Measurements from ENCODE around the gene SCO2.

SCO2 gene

DNA sequence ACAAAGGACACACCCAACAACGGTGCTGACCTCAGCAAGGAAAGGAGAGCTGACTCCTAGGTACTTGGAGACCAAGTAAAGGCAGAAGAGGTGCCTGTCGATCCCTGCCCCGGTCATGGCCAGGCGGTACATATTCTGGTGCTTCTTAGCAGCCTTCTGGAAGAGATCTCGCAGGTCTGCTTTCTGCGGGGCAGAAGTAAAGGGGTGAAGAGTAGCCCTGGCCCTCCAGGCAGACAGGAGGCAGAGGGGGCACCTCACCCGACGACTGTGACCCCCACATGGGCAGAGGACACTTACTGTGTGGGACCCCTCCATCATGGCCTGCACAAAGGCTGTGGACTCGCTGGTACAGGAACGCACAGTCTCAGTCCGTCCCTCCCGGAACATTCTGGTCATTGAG lies 45.5 kb upstream of the SCO2 start:
- ChIA-PET POLR2A (no interaction called here), CTCF (interaction anchor here (1.0 to 3.0 kb wide), 3 partner anchors 7 to 50 kb away, joined by 3 to 14 read pairs (median 4); partner anchors contain the start of gene SYCE3)
- no peak for DNase-seq
- Histone ChIP-seq H3K27me3 (replicated peaks in 2 of 5; ENCODE audit: control insufficient read depth in 4 of 5, insufficient read depth in 5 of 5, low read length in 4 of 5) (no peaks in the 10 kb centered on the region), H3K4me1 (ENCODE audit: control extremely low read depth in 1 of 4, control insufficient read depth in 4 of 4, insufficient read depth in 4 of 4, low read length in 3 of 4) (no peaks in the 10 kb centered on the region), H3K36me3 (ENCODE audit: control insufficient read depth in 4 of 4, insufficient read depth in 4 of 4, low read length in 3 of 4) (peaks cover 0 to 63% (median 26%) of the 10 kb centered on the region in 4 experiments), H3K4me3 (ENCODE audit: control insufficient read depth in 1 of 7, extremely low read depth in 1 of 7, insufficient read depth in 4 of 7, low read depth in 2 of 7, low read length in 6 of 7) (no peak overlapping the region), H3K9me3 (ENCODE audit: control extremely low read depth in 1 of 5, control insufficient read depth in 4 of 5, insufficient read depth in 2 of 5, low read depth in 1 of 5, low read length in 4 of 5) (no peaks in the 10 kb centered on the region), H3K27ac (ENCODE audit: insufficient read depth in 1 of 2, low read depth in 1 of 2, low read length in 2 of 2, poor library complexity in 1 of 2, severe bottlenecking in 2 of 2) (no peak overlapping the region)
- 98% methylated on average over 12 of the region's 12 CpGs for WGBS (ENCODE audit: insufficient coverage)

DNA sequence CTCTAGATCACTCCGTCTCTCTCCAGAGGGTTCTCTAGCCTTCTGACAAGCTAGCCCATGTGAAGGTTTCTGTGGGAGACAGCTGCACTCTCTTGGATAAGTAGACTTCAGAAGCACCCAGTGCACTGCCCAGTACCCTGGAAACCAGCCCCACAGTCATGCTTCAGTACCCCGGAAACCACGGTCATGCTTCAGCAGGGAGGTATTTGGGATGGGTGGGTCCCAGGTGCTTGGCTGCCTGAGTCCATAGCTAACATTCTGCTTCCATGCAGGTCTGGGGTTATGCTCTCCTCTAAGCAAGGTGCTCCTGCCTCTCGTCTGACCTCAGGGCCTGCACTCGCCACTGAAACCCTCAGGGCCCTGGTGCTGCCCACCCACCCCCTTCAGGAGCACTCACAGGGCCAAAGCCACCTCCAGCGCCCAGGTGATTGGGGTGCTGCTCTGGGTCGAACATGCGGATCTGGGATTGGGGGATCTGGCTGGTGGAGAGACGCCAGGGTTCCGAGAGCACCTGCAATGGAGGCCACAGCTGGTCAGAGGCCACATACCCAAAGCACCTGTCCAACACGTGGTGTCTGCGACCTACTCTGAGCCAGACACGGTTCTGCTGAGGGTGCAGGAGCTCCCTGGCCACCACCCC lies 44.6 kb upstream of the SCO2 start:
- no peak for DNase-seq
- Histone ChIP-seq H3K36me3 (ENCODE audit: control insufficient read depth in 4 of 4, insufficient read depth in 4 of 4, low read length in 3 of 4) (peaks cover 0 to 57% (median 26%) of the 10 kb centered on the region in 4 experiments), H3K4me1 (ENCODE audit: control extremely low read depth in 1 of 4, control insufficient read depth in 4 of 4, insufficient read depth in 4 of 4, low read length in 3 of 4) (no peaks in the 10 kb centered on the region), H3K4me3 (ENCODE audit: control insufficient read depth in 1 of 7, extremely low read depth in 1 of 7, insufficient read depth in 4 of 7, low read depth in 2 of 7, low read length in 6 of 7) (no peak overlapping the region), H3K27me3 (replicated peaks in 2 of 5; ENCODE audit: control insufficient read depth in 4 of 5, insufficient read depth in 5 of 5, low read length in 4 of 5) (no peaks in the 10 kb centered on the region), H3K27ac (ENCODE audit: insufficient read depth in 1 of 2, low read depth in 1 of 2, low read length in 2 of 2, poor library complexity in 1 of 2, severe bottlenecking in 2 of 2) (no peak overlapping the region), H3K9me3 (ENCODE audit: control extremely low read depth in 1 of 5, control insufficient read depth in 4 of 5, insufficient read depth in 2 of 5, low read depth in 1 of 5, low read length in 4 of 5) (no peaks in the 10 kb centered on the region)
- ChIA-PET CTCF (interaction anchor here (1.0 kb wide), 1 partner anchor 32 kb away, joined by 3 read pairs; no protein-coding TSS in a partner anchor), POLR2A (interaction anchor here (1.0 kb wide), 1 partner anchor 12 kb away, joined by 3 read pairs; the partner anchor contains the start of gene CHKB)
- 98% methylated on average over 9 of the region's 13 CpGs for WGBS (ENCODE audit: insufficient coverage)

DNA sequence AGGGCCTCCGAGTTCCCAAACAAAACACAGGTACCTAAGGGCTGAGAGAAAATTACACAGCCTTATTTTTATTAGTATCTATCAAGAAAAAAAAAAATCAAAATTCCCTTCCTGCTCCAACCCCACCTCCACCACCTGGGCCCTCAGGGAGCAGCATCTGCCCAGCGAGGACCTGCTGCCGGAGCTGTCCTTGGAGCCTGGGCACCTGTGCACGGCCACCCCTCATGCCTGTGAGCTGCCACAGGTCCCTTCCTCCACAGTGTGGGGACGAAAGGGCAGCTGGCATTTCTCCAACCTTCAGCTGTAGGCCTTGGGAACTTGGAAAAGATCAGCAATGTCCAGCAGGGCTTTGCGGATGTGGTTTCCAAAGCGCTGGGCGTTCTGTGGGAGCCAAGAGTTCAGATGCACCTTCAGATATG lies 43.7 kb upstream of the SCO2 start:
- H3K36me3 ChIP-seq (ENCODE audit: control insufficient read depth in 4 of 4, insufficient read depth in 4 of 4, low read length in 3 of 4): peaks cover 0 to 54% (median 24%) of the 10 kb centered on the region in 4 experiments
- DNase-seq: no peak
- no peaks in the 10 kb centered on the region for H3K9me3 ChIP-seq (ENCODE audit: control extremely low read depth in 1 of 5, control insufficient read depth in 4 of 5, insufficient read depth in 2 of 5, low read depth in 1 of 5, low read length in 4 of 5)
- no peaks in the 10 kb centered on the region for H3K27me3 ChIP-seq (replicated peaks in 2 of 5; ENCODE audit: control insufficient read depth in 4 of 5, insufficient read depth in 5 of 5, low read length in 4 of 5)
- CTCF ChIA-PET: interaction anchor here (1.2 kb wide), 1 partner anchor 43 kb away, joined by 3 read pairs; the partner anchor contains the start of gene SCO2
- peaks cover 0 to under 1% (median 0%) of the 10 kb centered on the region in 4 experiments for H3K4me1 ChIP-seq (ENCODE audit: control extremely low read depth in 1 of 4, control insufficient read depth in 4 of 4, insufficient read depth in 4 of 4, low read length in 3 of 4)
- POLR2A ChIA-PET: interaction anchor here (1.0 kb wide), 1 partner anchor 13 kb away, joined by 3 read pairs; the partner anchor contains the start of gene CHKB
- no peak overlapping the region for H3K4me3 ChIP-seq (ENCODE audit: control insufficient read depth in 1 of 7, extremely low read depth in 1 of 7, insufficient read depth in 4 of 7, low read depth in 2 of 7, low read length in 6 of 7)
- 96% methylated on average over 7 of the region's 8 CpGs for WGBS (ENCODE audit: insufficient coverage)
- H3K27ac ChIP-seq (ENCODE audit: insufficient read depth in 1 of 2, low read depth in 1 of 2, low read length in 2 of 2, poor library complexity in 1 of 2, severe bottlenecking in 2 of 2): no peak overlapping the region

DNA sequence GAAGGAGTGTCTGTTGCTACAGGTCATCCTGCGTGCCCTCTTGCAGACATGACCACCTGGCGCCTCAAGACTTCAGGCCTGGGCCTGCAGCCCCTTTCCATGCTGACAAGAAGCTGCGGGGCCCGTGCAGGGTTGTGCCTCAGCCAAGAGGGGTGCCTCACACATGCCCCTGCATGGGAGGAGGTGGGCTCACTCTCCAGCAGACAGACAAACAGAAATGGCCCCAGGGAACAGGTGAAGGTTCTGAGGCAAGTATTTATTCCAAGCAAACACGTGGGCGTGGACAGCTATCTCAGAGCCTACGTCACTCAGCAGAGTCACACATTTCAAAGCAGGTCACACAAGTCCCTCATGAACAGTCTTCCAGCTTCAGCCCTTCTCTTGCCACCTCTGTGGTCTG lies 43.2 kb upstream of the SCO2 start:
- H3K4me1 ChIP-seq (ENCODE audit: control extremely low read depth in 1 of 4, control insufficient read depth in 4 of 4, insufficient read depth in 4 of 4, low read length in 3 of 4): peaks cover 0 to 4% (median 2%) of the 10 kb centered on the region in 4 experiments
- no peaks in the 10 kb centered on the region for H3K9me3 ChIP-seq (ENCODE audit: control extremely low read depth in 1 of 5, control insufficient read depth in 4 of 5, insufficient read depth in 2 of 5, low read depth in 1 of 5, low read length in 4 of 5)
- ChIA-PET CTCF (interaction anchor here (0.6 to 1.2 kb wide), 3 partner anchors 24 to 45 kb away, joined by 3 read pairs; partner anchors contain the start of gene SCO2), POLR2A (no interaction called here)
- H3K27ac ChIP-seq (ENCODE audit: insufficient read depth in 1 of 2, low read depth in 1 of 2, low read length in 2 of 2, poor library complexity in 1 of 2, severe bottlenecking in 2 of 2): no peak overlapping the region
- no peak for DNase-seq
- peaks cover 0 to 2% (median 0%) of the 10 kb centered on the region in 5 experiments for H3K27me3 ChIP-seq (replicated peaks in 2 of 5; ENCODE audit: control insufficient read depth in 4 of 5, insufficient read depth in 5 of 5, low read length in 4 of 5)
- peaks cover 0 to 50% (median 23%) of the 10 kb centered on the region in 4 experiments for H3K36me3 ChIP-seq (ENCODE audit: control insufficient read depth in 4 of 4, insufficient read depth in 4 of 4, low read length in 3 of 4)
- no peak overlapping the region for H3K4me3 ChIP-seq (ENCODE audit: control insufficient read depth in 1 of 7, extremely low read depth in 1 of 7, insufficient read depth in 4 of 7, low read depth in 2 of 7, low read length in 6 of 7)
- WGBS (ENCODE audit: insufficient coverage): 100% methylated on average over 4 of the region's 7 CpGs

DNA sequence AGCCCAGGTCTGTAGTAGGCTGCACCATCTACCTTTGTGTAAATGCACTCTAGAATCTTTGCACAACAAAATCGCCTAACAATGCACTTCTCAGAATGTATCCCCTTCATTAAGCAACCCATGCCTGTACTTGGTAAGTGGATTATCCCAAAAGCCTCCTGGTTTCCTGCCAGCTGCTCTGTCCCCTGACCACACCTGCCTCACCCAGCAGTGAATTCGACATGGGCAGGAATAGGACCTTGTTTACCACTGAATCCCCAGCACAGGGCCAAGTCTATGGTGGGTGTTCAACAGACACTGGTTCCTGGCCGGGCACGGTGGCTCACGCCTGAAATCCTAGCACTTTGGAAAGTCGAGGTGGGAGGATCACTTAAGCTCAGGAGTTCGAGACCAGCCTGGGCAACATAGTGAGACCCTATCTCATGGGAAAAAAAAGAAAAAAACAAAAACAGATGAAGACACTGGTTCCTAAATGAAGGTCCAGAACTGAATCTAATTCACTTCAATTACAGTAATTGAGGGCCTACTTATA lies 42.4 kb upstream of the SCO2 start:
- Histone ChIP-seq H3K27me3 (replicated peaks in 2 of 5; ENCODE audit: control insufficient read depth in 4 of 5, insufficient read depth in 5 of 5, low read length in 4 of 5) (peaks cover 0 to 5% (median 0%) of the 10 kb centered on the region in 5 experiments), H3K4me3 (ENCODE audit: control insufficient read depth in 1 of 7, extremely low read depth in 1 of 7, insufficient read depth in 4 of 7, low read depth in 2 of 7, low read length in 6 of 7) (no peak overlapping the region), H3K9me3 (ENCODE audit: control extremely low read depth in 1 of 5, control insufficient read depth in 4 of 5, insufficient read depth in 2 of 5, low read depth in 1 of 5, low read length in 4 of 5) (no peaks in the 10 kb centered on the region), H3K27ac (ENCODE audit: insufficient read depth in 1 of 2, low read depth in 1 of 2, low read length in 2 of 2, poor library complexity in 1 of 2, severe bottlenecking in 2 of 2) (no peak overlapping the region), H3K4me1 (ENCODE audit: control extremely low read depth in 1 of 4, control insufficient read depth in 4 of 4, insufficient read depth in 4 of 4, low read length in 3 of 4) (peaks cover 0 to 12% (median 9%) of the 10 kb centered on the region in 4 experiments), H3K36me3 (ENCODE audit: control insufficient read depth in 4 of 4, insufficient read depth in 4 of 4, low read length in 3 of 4) (peaks cover 0 to 43% (median 22%) of the 10 kb centered on the region in 4 experiments)
- ChIA-PET CTCF (interaction anchor here (0.6 to 1.1 kb wide), 2 partner anchors 23 to 337 kb away, joined by 3 to 5 read pairs; no protein-coding TSS in a partner anchor), POLR2A (no interaction called here)
- DNase-seq: no peak
- WGBS (ENCODE audit: insufficient coverage): 96% methylated on average over 5 of the region's 7 CpGs

DNA sequence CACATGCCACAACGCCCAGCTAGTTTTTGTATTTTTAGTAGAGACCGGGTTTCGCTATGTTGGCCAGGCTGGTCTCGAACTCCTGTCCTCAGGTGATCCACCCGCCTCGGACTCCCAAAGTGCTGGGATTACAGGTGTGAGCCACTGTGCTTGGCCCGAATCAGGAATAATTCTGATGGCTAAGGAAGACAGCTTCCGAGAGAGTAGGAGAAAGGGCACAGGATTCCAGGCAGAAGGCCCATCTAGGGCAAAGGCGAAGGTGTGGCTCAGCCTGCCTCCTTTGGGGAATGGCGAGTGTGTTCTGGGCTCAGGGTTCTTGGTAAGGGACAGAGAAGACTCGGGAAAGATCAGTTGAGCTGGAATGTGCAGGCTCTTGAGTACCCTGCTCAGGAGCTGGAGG lies 38.9 kb upstream of the SCO2 start:
- whole genome bisulfite sequencing (ENCODE audit: insufficient coverage): 94% methylated on average over 10 of the region's 11 CpGs
- no peaks in the 10 kb centered on the region for H3K9me3 ChIP-seq (ENCODE audit: control extremely low read depth in 1 of 5, control insufficient read depth in 4 of 5, insufficient read depth in 2 of 5, low read depth in 1 of 5, low read length in 4 of 5)
- no peak overlapping the region for H3K27ac ChIP-seq (ENCODE audit: insufficient read depth in 1 of 2, low read depth in 1 of 2, low read length in 2 of 2, poor library complexity in 1 of 2, severe bottlenecking in 2 of 2)
- H3K27me3 ChIP-seq (replicated peaks in 2 of 5; ENCODE audit: control insufficient read depth in 4 of 5, insufficient read depth in 5 of 5, low read length in 4 of 5): peaks cover 0 to 7% (median 0%) of the 10 kb centered on the region in 5 experiments
- peaks cover 0 to 12% (median 9%) of the 10 kb centered on the region in 4 experiments for H3K4me1 ChIP-seq (ENCODE audit: control extremely low read depth in 1 of 4, control insufficient read depth in 4 of 4, insufficient read depth in 4 of 4, low read length in 3 of 4)
- ChIA-PET POLR2A (interaction anchor here (0.6 kb wide), 1 partner anchor 32 kb away, joined by 3 read pairs; no protein-coding TSS in a partner anchor), CTCF (interaction anchor here (1.0 to 4.9 kb wide), 14 partner anchors 8 to 61 kb away, joined by 3 to 42 read pairs (median 6); partner anchors contain the start of genes CPT1B, KLHDC7B and SCO2)
- DNase-seq: no peak
- H3K4me3 ChIP-seq (ENCODE audit: control insufficient read depth in 1 of 7, extremely low read depth in 1 of 7, insufficient read depth in 4 of 7, low read depth in 2 of 7, low read length in 6 of 7): no peak overlapping the region
- peaks cover 0 to 13% (median 6%) of the 10 kb centered on the region in 4 experiments for H3K36me3 ChIP-seq (ENCODE audit: control insufficient read depth in 4 of 4, insufficient read depth in 4 of 4, low read length in 3 of 4)
